ENCODE results near the gene JAZF1.

JAZF1 gene

DNA sequence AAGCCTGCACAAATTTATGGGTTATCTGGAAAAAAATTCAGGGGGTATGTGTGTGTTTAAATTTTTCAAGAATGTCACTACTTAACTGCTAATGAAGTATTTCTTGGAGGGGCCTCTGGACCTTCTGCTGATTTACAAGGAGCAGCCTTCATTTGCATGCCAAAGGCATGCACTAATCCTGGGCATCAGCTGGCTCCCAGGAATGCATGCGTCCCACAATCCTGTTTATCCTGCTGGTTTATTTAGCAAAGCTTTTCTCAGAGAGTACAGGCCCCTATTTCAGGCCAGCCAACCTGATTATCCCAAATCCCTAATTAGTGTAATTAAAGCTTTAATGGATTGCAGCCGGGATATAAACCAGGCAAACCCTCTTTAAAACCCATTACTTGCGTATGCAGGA, 270.3 kb downstream of the JAZF1 start:
- Histone ChIP-seq H3K36me3 (replicated peaks) (no peaks in the 10 kb centered on the region), H3K27me3 (replicated peaks) (no peaks in the 10 kb centered on the region), H3K27ac (no peak overlapping the region), H3K4me3 (ENCODE audit: low read depth, low read length) (no peak overlapping the region)
- in situ Hi-C loops (cut with HindIII; ENCODE audit: low pct_ligation_motif_present, low sequenced_read_pairs) = no loop called here
- no peak for DNase-seq
- TF ChIP-seq CTCF (IDR thresholded peaks at IDR 0.05; ENCODE audit: low read depth, low read length, missing control alignments) = no peak

DNA sequence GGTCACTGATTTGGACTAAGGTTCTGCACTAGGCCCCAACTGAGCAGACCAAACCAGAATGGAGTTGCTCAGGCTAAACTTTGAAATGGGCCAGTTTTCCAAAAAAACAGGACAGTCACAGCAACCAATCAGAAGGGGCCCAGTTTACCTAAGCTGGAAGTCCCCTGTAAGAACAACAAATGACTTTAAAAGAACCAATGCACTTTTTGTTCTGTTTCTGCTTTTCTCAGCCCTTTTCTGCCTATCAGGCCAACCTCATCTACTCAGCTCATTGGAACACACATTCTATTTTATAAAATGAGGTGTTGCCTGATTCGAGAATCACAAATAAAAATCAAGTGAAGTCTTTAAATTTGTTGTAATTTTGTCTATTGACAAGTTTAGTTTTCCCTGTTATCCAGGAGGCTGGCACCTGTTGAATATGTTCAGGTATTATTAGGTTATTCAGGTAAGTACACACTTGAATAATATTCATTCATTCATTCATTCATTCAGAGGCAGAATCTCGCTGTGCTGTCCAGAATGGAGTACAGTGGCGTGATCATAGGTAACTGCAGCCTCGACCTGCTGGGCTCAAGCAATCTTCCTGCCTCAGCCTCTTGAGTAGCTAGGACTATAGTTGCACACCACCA, 271.9 kb downstream of the JAZF1 start:
- Histone ChIP-seq H3K4me3 (ENCODE audit: low read depth, low read length) (no peak overlapping the region), H3K27me3 (replicated peaks) (no peaks in the 10 kb centered on the region), H3K27ac (no peak overlapping the region), H3K36me3 (replicated peaks) (no peaks in the 10 kb centered on the region)
- no peak for DNase-seq
- TF ChIP-seq CTCF (IDR thresholded peaks at IDR 0.05; ENCODE audit: low read depth, low read length, missing control alignments) = no peak
- in situ Hi-C loops (cut with HindIII; ENCODE audit: low pct_ligation_motif_present, low sequenced_read_pairs) = no loop called here

- DNase-seq = no peak
- TF ChIP-seq CTCF (IDR thresholded peaks at IDR 0.05; ENCODE audit: low read depth, low read length, missing control alignments) = no peak
- Histone ChIP-seq H3K27me3 (replicated peaks) (no peaks in the 10 kb centered on the region), H3K36me3 (replicated peaks) (no peaks in the 10 kb centered on the region), H3K27ac (no peak overlapping the region), H3K4me3 (ENCODE audit: low read depth, low read length) (no peak overlapping the region)
- in situ Hi-C loops (cut with HindIII; ENCODE audit: low pct_ligation_motif_present, low sequenced_read_pairs) = no loop called here
Measured at GRCh38 chr7:27906385-27907091, 274.1 kb downstream of the JAZF1 start.

DNA sequence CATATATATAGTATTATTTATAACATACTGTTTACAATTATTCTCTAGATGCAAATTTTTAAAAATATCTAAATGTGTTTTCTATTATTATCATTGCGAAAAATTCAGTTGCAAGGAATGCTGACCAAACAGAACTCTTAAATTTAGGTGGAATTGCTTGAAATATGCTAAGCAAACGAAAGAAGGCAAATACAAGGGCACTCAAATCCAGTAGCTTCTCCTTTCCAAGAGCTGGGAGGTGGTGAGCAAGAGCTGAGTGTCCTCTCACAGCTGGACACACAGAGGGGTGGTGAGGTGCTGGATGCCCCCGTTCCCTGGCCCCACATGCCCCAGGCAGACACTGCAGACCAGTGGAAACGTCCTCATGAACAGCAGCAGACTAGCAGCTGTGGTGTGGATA, 274.6 kb downstream of the JAZF1 start:
- TF ChIP-seq CTCF (IDR thresholded peaks at IDR 0.05; ENCODE audit: low read depth, low read length, missing control alignments) = no peak
- no peaks in the 10 kb centered on the region for H3K27me3 ChIP-seq (replicated peaks)
- H3K4me3 ChIP-seq (ENCODE audit: low read depth, low read length) = no peak overlapping the region
- DNase-seq = no peak
- no peak overlapping the region for H3K27ac ChIP-seq
- H3K36me3 ChIP-seq (replicated peaks) = no peaks in the 10 kb centered on the region
- in situ Hi-C loops (cut with HindIII; ENCODE audit: low pct_ligation_motif_present, low sequenced_read_pairs) = no loop called here

DNA sequence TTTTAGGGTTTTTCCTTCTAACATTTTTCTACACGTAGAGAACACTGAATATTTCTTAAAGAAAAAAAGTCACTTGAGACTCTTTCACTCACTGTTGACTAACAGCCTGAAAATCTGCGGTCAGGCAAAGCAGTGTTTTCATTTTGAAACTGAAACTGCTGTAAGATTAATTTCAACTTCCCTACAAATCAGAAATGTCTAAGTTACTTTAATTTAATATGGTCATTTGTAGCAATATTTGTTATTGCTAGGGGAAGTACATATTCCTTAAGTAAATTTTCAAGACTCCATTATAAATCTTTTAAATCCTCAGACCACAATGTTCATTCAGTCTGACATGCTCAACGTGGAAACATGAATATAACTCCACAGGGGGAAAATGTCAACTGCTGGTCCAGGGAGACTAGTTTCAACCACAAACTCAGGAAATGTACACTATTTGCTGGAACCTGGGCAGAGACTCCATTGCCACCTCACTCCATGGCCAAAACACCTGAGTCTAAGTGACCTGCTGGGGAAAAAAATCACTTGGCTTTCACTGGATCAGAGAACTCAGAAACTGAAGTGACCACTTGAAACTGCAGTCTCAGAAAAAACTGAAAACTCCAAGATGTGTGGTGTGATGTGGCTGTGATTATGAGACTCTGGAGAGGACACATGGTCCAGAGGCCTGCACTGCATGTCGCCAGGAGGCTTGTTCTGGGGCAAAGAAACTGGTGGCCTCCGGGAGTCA, 279.4 kb downstream of the JAZF1 start:
- Histone ChIP-seq H3K4me3 (ENCODE audit: low read depth, low read length) (peak overlapping the region; percentile 27), H3K27me3 (replicated peaks) (no peaks in the 10 kb centered on the region), H3K27ac (peak overlapping the region; percentile 68), H3K36me3 (replicated peaks) (no peaks in the 10 kb centered on the region)
- TF ChIP-seq CTCF (IDR thresholded peaks at IDR 0.05; ENCODE audit: low read depth, low read length, missing control alignments) = no peak
- DNase-seq = peak; percentile 59
- in situ Hi-C loops (cut with HindIII; ENCODE audit: low pct_ligation_motif_present, low sequenced_read_pairs) = no loop called here

Measured in brain microvascular endothelial cell (primary cell).